SK-N-MC (cell line): ENCODE results near the gene TRIM7.
A peak's percentile ranks its signal among the peaks of the same experiment; 100 is the strongest.
"Not testable (repeated sequence)": the region's sequence is repeated elsewhere in the genome, so short reads cannot be mapped to it uniquely, and the experiment has no call there.

Experiments
- DNase-seq: peaks from one replicate; pipeline ENCODE4 v3.0.0-alpha.2; 2011; ENCODE audit warnings: low read depth, low spot score
- H3K27ac ChIP-seq: fragments of 200-600 bp; sonication (generic); 2 replicates; pipeline ENCODE4 v1.5.1; 2016; ENCODE audit warnings: mixed run types
- H3K36me3 ChIP-seq: fragments of 200-600 bp; sonication (generic); 2 replicates; pipeline ENCODE4 v1.6.1; 2017; ENCODE audit warnings: antibody characterized with exemption, low read length, mixed read lengths; ENCODE audit not compliant: insufficient read depth
- H3K4me3 ChIP-seq: fragments of 200-600 bp; sonication (generic); 2 replicates; pipeline ENCODE4 v1.5.1; 2016
- H3K9ac ChIP-seq: fragments of 200-600 bp; sonication (generic); 2 replicates; pipeline ENCODE4 v1.8.0; 2017; ENCODE audit warnings: mixed run types, mixed read lengths; ENCODE audit not compliant: insufficient read length
- H3K9me3 ChIP-seq: fragments of 200-600 bp; sonication (generic); 2 replicates; pipeline ENCODE4 v1.6.1; 2017; ENCODE audit warnings: low read depth, mild to moderate bottlenecking, antibody characterized with exemption, low read length, moderate library complexity, mixed read lengths
- EZH2 ChIP-seq: fragments of 200-600 bp; sonication (generic); IDR thresholded peaks from one replicate; pipeline ENCODE4 v1.6.1; 2017; ENCODE audit warnings: antibody characterized with exemption
- FOXP2 ChIP-seq: optimal IDR thresholded peaks from 2 replicates; pipeline ENCODE3; 2011; ENCODE audit warnings: mild to moderate bottlenecking, moderate library complexity; ENCODE audit not compliant: insufficient read depth; ENCODE audit errors: extremely low read length, control extremely low read depth
- POLR2AphosphoS5 ChIP-seq: IDR thresholded peaks from 2 replicates; pipeline ENCODE4 v1.6.1; 2012; ENCODE audit warnings: mild to moderate bottlenecking, low read depth, low read length, borderline replicate concordance

The TRIM7 gene

DNA sequence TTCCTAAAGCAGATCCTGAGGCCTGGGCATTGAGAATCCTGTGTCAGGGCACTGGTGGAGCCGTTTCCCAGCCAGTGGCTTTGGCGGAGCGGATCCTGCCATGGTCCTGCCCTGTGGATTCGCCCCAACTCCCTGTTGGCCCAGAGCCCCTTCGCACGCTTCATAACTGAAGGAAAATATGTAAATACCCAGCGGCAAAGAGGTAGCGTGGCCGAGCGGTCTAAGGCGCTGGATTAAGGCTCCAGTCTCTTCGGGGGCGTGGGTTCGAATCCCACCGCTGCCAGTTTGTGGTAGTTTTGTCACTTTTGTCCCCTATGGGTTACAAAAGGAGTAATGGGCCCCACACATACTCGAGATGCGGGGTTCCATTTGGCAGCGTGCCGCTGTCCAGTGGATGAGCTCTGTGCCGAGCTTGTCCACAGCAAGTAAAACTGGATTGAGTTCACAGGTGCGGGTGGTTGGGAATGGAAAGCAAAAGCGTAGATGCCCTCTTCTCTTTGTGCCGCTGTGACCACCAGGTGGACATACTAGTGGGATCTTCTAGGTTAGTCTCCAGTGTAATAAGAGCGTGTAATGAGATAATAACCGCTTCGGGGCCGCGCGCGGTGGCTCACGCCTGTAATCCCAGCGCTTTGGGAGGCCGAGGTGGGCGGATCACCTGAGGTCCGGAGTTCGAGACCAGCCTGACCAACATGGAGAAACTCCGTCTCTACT lies 17.3 kb downstream of the TRIM7 start:
- H3K27ac ChIP-seq: peak overlapping the region; percentile 36; the same call in 1 of the 2 replicates
- H3K4me3 ChIP-seq: peak overlapping the region; percentile 100
- no peak for DNase-seq
- no peaks in the 10 kb centered on the region for H3K9me3 ChIP-seq
- H3K9ac ChIP-seq: peak overlapping the region; percentile 60
- no peak for TF ChIP-seq FOXP2
- peak; percentile 17; the same call in 1 of the 2 replicates for TF ChIP-seq POLR2AphosphoS5
- TF ChIP-seq EZH2: no peak
- H3K36me3 ChIP-seq: no peaks in the 10 kb centered on the region

DNA sequence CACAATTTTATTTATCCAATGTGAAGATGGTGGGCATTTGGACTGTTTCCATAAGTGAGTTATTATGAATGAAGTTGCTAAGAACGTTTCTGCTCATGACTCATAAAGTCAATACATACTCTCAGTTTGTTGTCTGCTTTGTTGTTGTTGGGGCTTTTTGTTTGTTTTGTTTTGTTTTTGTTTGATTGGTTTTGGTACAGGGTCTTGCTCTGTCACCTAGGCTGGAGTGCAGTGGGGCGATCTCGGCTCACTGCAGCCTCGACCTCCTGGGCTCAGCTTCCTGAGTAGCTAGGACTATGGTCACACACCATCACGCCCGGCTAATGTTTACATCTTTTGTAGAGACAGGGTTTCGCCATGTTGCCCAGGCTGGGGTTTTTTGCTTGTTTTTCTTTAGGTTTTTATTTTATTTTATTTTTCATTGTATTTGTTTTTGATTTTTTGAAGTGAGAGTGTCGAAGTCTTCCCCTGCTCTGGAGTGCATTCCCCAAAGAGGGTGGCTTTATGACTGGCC lies 18.0 kb downstream of the TRIM7 start:
- H3K9me3 ChIP-seq: no peaks in the 10 kb centered on the region
- peak overlapping the region; percentile 60 for H3K9ac ChIP-seq
- TF ChIP-seq POLR2AphosphoS5 (no peak), EZH2 (no peak), FOXP2 (no peak)
- H3K27ac ChIP-seq: no peak overlapping the region; the same call in 1 of the 2 replicates
- H3K4me3 ChIP-seq: peak overlapping the region; percentile 100
- H3K36me3 ChIP-seq: no peaks in the 10 kb centered on the region
- DNase-seq: no peak

DNA sequence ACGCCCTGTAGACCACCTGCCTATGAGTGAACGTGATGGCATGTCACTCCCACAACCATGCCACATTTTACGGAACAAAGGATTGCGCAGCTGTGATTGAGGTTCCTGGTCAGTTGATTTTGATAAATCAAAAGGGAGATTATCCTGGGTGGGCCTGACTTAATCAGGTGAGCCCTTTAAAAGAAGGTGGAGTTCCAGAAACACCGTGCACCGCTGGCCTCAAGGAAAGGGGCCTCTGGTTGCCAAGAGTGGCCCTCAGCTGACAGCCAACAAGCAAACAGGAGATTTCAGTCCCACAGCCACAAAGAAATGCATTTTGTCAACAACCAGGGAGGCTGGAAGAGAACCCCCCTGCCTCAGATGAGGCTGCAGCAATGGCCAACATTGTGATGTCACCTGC lies 19.0 kb downstream of the TRIM7 start:
- H3K36me3 ChIP-seq: no peaks in the 10 kb centered on the region
- H3K9me3 ChIP-seq: no peaks in the 10 kb centered on the region
- no peak overlapping the region for H3K4me3 ChIP-seq
- DNase-seq: no peak
- TF ChIP-seq EZH2 (no peak), FOXP2 (no peak), POLR2AphosphoS5 (no peak)
- H3K9ac ChIP-seq: no peak overlapping the region
- no peak overlapping the region for H3K27ac ChIP-seq

DNA sequence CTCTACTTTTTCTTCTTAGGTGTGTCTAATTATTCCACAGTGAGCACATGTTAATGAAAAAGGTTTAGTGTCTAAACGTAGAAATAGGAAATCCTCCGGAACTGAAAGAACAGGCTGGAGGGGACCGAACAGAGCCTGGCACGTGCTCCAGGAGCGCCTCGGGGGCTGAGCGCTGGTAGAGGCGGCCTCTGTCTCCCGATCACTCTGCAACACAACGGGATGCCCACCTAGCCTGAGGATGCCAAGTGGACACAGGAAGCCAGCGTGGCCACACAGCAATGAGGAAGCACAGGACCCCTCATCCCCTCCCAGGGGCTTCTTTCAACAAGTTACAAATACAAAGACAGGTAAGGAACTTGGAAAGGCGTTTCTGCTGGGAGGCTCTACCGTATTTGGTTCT lies 19.4 kb downstream of the TRIM7 start:
- Histone ChIP-seq H3K9me3 (no peaks in the 10 kb centered on the region), H3K4me3 (no peak overlapping the region), H3K27ac (no peak overlapping the region), H3K9ac (no peak overlapping the region), H3K36me3 (no peaks in the 10 kb centered on the region)
- DNase-seq: no peak
- TF ChIP-seq EZH2: no peak
- TF ChIP-seq FOXP2: no peak
- TF ChIP-seq POLR2AphosphoS5: no peak

DNA sequence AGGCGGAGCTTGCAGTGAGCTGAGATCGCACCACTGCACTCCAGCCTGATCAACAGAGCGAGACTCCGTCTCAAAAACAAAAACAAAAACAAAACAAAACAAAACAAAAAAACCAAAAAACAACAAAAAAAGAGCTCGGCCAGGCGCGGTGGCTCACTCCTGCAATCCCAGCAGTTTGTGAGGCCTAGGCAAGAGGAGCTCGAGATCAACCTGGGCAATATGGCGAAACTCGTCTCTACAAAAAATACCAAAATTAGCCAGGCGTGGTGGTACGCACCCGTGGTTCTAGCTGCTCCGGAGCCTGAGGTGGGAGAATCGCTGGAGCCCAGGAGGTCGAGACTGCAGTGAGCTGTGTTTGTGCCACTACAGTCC lies 20.2 kb downstream of the TRIM7 start:
- DNase-seq: no peak
- H3K4me3 ChIP-seq: peak overlapping the region; percentile 89
- H3K9me3 ChIP-seq: no peaks in the 10 kb centered on the region
- TF ChIP-seq EZH2 (no peak), FOXP2 (no peak), POLR2AphosphoS5 (no peak)
- H3K27ac ChIP-seq: peak overlapping the region; percentile 36; the same call in 1 of the 2 replicates
- H3K9ac ChIP-seq: no peak overlapping the region
- no peaks in the 10 kb centered on the region for H3K36me3 ChIP-seq

DNA sequence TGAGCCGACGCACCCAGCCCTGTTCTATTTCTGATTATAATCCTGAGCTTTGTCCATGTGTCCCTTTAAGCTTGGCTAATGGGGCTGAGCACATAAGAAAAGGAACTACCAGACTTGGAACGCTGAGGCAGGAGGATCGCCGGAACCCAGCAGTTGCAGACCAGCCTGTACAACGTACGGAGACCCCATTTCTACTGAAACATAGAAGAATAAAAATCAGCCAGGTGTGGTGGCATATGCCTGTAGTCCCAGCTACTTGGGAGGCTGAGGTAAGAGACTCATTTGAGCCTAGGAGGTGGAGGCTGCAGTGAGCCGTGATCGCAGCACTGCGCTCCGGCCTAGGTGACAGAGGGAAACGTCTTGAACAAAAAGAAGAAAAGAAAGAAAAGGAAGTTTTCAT lies 22.3 kb downstream of the TRIM7 start:
- no peak overlapping the region for H3K9ac ChIP-seq
- H3K27ac ChIP-seq: no peak overlapping the region
- no peaks in the 10 kb centered on the region for H3K9me3 ChIP-seq
- TF ChIP-seq EZH2: no peak
- no peak for TF ChIP-seq POLR2AphosphoS5
- TF ChIP-seq FOXP2: no peak
- no peak overlapping the region for H3K4me3 ChIP-seq
- DNase-seq: no peak
- no peaks in the 10 kb centered on the region for H3K36me3 ChIP-seq

DNA sequence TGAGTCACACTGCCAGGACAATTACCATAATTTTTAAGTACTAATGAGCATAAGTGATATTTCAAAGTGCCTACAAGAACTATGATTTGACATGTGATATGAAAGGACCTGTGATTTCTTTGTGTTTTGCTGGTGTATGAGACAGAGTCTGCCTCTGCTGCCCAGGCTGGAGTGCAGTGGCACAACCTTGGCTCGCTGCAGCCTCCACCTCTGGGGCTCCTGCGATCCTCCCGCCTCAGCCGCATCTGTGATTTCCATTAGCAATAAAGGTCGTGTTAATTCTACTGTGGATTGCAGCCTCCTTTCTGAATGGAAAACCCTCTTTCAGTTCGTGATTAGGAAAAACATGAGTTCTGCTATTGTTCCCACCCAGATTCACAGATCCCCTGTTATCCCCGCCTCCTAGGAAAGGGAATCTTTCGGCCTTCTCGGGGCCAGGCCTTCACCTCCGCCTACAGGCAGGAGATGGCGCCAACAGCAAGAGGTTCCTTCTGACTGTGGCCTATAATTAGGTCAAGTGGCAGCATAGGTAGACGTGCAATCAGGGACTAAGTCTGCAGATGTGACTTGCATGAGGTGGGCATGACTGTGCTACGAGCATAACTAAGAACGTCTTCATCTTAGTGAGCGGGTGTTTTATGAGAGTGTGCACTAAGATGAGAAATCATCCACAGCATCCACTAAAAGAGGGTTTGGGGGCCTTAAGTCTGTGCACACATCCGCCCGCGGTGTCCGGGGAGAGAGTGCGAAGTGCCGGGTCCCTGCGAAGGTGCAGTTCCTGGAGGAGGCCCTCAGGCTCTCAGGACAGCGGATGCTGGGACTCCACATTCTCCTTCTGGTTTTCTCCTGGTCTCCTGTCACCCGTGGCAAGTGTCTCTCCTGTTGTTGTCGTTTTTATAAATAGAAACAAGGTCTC lies 23.1 kb downstream of the TRIM7 start:
- TF ChIP-seq EZH2: no peak
- no peak for TF ChIP-seq POLR2AphosphoS5
- TF ChIP-seq FOXP2: no peak
- no peak overlapping the region for H3K9ac ChIP-seq
- DNase-seq: no peak
- no peak overlapping the region for H3K27ac ChIP-seq
- H3K9me3 ChIP-seq: no peaks in the 10 kb centered on the region
- H3K4me3 ChIP-seq: no peak overlapping the region
- H3K36me3 ChIP-seq: no peaks in the 10 kb centered on the region

DNA sequence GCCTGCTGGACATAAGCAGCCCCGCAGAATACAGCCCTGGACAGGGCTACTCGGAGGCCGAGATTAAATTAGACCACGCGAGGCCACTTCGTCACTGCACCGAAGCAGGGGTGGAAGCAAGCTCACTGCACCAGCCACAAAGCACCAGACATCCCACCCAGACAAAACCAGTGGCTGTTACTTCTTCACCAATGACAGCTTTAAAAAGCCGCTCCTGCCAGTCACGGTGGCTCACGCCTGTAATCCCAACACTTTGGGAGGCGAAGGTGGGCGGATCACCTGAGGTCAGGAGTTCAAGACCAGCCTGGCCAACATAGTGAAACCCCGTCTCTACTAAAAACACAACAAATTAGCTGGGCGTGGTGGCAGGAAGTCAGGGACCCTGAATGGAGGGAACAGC lies 27.4 kb downstream of the TRIM7 start:
- not testable (repeated sequence) for H3K36me3 ChIP-seq, DNase-seq, H3K4me3 ChIP-seq, H3K27ac ChIP-seq, H3K9me3 ChIP-seq, H3K9ac ChIP-seq
